Astrocyte of the cerebellum (primary cell): ENCODE data around the gene SRGAP2B.
"Not testable (repeated sequence)": the region's sequence is repeated elsewhere in the genome, so short reads cannot be mapped to it uniquely, and the experiment has no call there.

ENCODE experiments used
- DNase-seq: peaks from one replicate; pipeline ENCODE4 v3.0.0-alpha.2; 2011; ENCODE audit warnings: low read depth
- H3K4me3 ChIP-seq: 2 replicates; pipeline ENCODE4 v1.5.1; 2011; ENCODE audit warnings: mild to moderate bottlenecking, low read depth, low read length, moderate library complexity
- in situ Hi-C: cut with HindIII; loops from 2 replicates; pipeline ENCODE4 v1.10.0; 2017; ENCODE audit warnings: low sequenced_read_pairs

Gene SRGAP2B

DNA sequence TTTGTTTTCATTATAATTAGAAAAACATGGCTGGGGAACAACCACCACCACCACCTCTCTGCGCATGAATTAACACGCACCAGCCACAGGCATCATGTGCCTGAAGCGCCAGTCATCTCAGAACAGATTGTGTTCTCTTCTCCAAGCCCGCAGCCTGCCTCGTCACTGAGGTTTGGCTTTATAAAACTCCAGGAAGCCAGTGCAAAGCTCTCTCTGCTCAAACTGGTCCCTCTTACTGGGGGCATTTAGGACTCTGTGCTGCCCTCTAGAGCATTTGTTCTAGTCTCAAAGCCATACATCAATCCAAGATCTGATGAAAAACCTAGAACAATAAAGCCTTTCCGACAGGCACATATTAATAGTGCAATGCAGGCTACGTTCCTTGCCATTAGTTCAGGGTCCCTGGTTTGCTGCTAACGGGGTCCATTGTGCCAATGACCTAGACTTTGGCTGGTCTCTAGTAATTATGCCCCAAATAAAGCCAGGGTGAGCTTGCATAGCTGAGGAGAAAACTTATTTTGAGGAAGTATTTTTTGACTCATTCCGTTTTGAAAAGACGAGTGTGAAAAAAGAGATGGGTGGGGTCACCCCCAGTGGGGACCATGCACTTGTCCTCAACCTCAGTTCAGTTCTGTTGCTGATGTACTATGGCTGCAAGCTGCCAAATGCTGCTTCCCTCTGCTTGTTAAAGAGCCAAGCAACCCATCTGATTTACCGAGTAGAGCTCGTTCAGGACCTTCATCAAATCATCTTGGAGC lies 181.0 kb downstream of the SRGAP2B start:
- H3K4me3 ChIP-seq, in situ Hi-C loops, DNase-seq: not testable (repeated sequence)

GRCh38 chr1:144913458-144913857 lies 181.7 kb downstream of the SRGAP2B start:
- in situ Hi-C loops, H3K4me3 ChIP-seq, DNase-seq: not testable (repeated sequence)

DNA sequence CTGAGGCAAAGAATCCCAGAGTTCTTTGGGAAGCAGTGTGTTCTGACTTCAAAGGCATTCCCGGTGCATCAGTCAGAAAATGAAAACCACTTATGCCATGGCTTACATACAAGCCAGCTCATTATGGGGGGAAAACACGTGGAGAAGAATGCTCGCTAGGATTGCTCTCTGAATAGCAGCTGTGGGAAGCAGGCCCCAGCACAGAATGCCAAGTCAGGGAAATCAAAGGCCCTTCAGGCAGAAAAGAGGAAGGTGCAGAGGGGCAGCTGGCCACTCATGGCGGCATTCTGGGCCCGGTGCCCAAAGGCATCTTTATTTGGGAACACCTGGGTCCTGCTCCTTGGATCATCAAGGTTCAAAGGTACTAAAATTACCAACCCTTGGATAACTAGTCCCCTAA lies 184.4 kb downstream of the SRGAP2B start:
- DNase-seq, H3K4me3 ChIP-seq, in situ Hi-C loops: not testable (repeated sequence)

GRCh38 chr1:144900841-144901240 lies 194.3 kb downstream of the SRGAP2B start:
- DNase-seq, H3K4me3 ChIP-seq, in situ Hi-C loops: not testable (repeated sequence)

- DNase-seq, H3K4me3 ChIP-seq, in situ Hi-C loops: not testable (repeated sequence)
These were observed 200.5 kb downstream of the SRGAP2B start for GRCh38 chr1:144894454-144895201.

GRCh38 chr1:144893710-144894438 lies 201.3 kb downstream of the SRGAP2B start:
- DNase-seq, H3K4me3 ChIP-seq, in situ Hi-C loops: not testable (repeated sequence)

DNA sequence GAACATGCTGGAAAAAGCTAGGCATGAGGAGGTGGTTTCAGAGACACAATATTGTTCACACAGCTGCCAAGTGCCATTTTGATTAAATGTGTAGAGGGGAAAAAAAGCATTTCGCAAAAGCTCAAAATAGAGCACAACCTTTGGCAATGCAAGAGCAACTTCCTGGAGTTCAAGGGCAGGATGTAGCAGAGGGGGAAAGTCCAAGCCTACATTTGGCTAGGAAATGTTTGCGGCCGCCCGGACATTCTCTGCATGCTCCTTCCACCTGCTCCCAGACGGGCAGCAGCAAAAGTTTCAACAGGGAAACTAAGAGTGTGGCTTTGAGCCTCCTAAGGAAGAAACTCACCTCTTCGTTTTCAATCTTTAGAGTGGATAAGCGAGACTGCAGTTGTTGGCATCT lies 202.1 kb downstream of the SRGAP2B start:
- in situ Hi-C loops, DNase-seq, H3K4me3 ChIP-seq: not testable (repeated sequence)

GRCh38 chr1:144889450-144890115 lies 205.5 kb downstream of the SRGAP2B start:
- in situ Hi-C loops, DNase-seq, H3K4me3 ChIP-seq: not testable (repeated sequence)

DNA sequence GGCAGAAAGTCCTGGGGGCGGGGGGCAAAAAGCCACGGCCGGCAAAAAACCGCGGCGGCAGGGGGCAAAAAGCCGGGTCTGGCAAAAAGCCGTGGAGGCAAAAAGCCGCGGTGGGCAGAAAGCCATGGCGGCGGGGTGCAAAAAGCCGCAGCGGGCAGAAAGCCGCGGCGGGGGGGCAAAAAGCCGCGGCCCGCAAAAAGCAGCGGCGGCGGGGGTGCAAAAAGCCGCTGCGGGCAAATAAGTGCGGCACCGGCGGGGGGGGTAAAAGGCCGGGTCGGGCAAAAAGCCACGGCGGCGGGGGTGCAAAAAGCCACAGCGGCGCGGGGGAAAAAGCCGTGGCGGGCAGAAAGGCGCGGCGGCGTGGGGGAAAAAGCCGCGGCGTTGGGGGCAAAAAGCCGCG lies 212.1 kb downstream of the SRGAP2B start:
- peak overlapping the region; percentile 36 for H3K4me3 ChIP-seq
- in situ Hi-C loops: not testable (repeated sequence)
- peak; percentile 23 for DNase-seq

DNA sequence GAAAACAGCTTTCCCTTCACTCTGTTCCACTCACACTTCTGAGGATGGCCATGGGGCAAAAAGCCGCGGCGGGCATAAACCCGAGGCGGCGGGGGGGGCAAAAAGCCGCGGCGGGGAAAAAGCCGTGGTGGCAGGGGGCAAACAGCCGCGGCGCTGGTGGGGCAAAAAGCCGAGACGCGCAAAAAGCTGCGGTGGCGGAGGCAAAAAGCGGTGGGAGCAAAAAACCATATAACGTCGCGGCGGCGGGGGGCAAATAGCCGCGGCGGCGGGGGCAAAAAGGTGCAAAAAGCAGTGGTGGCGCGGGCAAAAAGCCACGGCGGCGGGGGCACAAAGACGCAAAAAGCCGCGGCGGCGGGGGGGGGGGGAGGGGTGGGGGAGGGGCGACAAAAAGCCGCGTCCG lies 212.8 kb downstream of the SRGAP2B start:
- in situ Hi-C loops, DNase-seq, H3K4me3 ChIP-seq: not testable (repeated sequence)

- in situ Hi-C loops, DNase-seq, H3K4me3 ChIP-seq: not testable (repeated sequence)
These were observed 236.5 kb downstream of the SRGAP2B start for GRCh38 chr1:144858607-144859006.
